Ishikawa (cell line): ENCODE data around the gene MYO16.

Experiments
- CEBPB ChIP-seq: IDR thresholded peaks from 2 replicates; pipeline ENCODE4 v1.6.1; 2012
- CREB1 ChIP-seq: IDR thresholded peaks from 2 replicates; pipeline ENCODE4 v1.6.1; 2012; ENCODE audit warnings: low read depth
- EGR1 ChIP-seq: IDR thresholded peaks from 2 replicates; pipeline ENCODE4 v1.6.1; 2012
- EP300 ChIP-seq: IDR thresholded peaks from 2 replicates; pipeline ENCODE4 v1.6.1; 2012; ENCODE audit warnings: borderline replicate concordance
- FOXM1 ChIP-seq: IDR thresholded peaks from 2 replicates; pipeline ENCODE4 v1.6.1; 2012; ENCODE audit warnings: low read depth, borderline replicate concordance
- NFIC ChIP-seq: IDR thresholded peaks from 2 replicates; pipeline ENCODE4 v1.6.1; 2012
- RAD21 ChIP-seq: IDR thresholded peaks from 2 replicates; pipeline ENCODE4 v1.6.1; 2012; ENCODE audit warnings: low read depth
- TAF1 ChIP-seq: IDR thresholded peaks from 2 replicates; pipeline ENCODE4 v1.6.1; 2012; ENCODE audit warnings: low read depth, mild to moderate bottlenecking
- TCF12 ChIP-seq: IDR thresholded peaks from 2 replicates; pipeline ENCODE4 v1.6.1; 2012; ENCODE audit warnings: low read depth
- TEAD4 ChIP-seq: IDR thresholded peaks from 2 replicates; pipeline ENCODE4 v1.6.1; 2012
- YY1 ChIP-seq: IDR thresholded peaks from 2 replicates; pipeline ENCODE4 v1.6.1; 2012; ENCODE audit warnings: low read depth
- ZBTB7A ChIP-seq: IDR thresholded peaks from 2 replicates; pipeline ENCODE4 v1.6.1; 2012; ENCODE audit warnings: low read depth
- TF ChIP-seq, protein P1 (sequence below): IDR thresholded peaks from 2 replicates; pipeline ENCODE4 v1.6.1; 2012
- TF ChIP-seq, protein P2 (sequence below): IDR thresholded peaks from 2 replicates; pipeline ENCODE4 v1.6.1; 2012; ENCODE audit warnings: low read depth, mild to moderate bottlenecking
- TF ChIP-seq, protein P3 (sequence below): IDR thresholded peaks from 2 replicates; pipeline ENCODE4 v1.6.1; 2012

MYO16 gene

DNA sequence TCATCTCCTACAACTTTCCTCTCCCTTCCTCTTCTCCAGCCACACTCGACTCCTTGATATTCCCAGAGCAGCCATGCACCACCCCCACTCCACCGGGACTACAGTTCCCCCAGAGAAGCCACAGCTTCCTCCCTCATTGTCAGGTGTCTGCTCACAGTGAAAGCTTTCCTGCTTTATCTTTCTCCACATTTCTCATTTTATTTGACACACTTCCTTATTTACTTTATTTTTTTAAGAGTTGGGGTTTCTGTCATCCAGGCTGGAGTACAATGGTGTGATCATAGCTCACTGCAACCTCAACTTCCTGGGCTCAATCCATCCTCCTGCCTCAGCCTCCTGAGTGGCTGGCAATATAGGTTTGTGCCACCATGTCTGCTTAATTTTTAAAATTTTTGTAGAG lies 464.6 kb downstream of the MYO16 start:
- TF ChIP-seq FOXM1 (no peak), TEAD4 (no peak), TAF1 (no peak), NFIC (no peak), RAD21 (no peak), ZBTB7A (no peak), YY1 (no peak), CREB1 (no peak), EGR1 (no peak), EP300 (no peak), CEBPB (no peak), TCF12 (no peak)
- TF ChIP-seq, protein P1, sequence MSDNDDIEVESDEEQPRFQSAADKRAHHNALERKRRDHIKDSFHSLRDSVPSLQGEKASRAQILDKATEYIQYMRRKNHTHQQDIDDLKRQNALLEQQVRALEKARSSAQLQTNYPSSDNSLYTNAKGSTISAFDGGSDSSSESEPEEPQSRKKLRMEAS, result no peak
- TF ChIP-seq, protein P2, sequence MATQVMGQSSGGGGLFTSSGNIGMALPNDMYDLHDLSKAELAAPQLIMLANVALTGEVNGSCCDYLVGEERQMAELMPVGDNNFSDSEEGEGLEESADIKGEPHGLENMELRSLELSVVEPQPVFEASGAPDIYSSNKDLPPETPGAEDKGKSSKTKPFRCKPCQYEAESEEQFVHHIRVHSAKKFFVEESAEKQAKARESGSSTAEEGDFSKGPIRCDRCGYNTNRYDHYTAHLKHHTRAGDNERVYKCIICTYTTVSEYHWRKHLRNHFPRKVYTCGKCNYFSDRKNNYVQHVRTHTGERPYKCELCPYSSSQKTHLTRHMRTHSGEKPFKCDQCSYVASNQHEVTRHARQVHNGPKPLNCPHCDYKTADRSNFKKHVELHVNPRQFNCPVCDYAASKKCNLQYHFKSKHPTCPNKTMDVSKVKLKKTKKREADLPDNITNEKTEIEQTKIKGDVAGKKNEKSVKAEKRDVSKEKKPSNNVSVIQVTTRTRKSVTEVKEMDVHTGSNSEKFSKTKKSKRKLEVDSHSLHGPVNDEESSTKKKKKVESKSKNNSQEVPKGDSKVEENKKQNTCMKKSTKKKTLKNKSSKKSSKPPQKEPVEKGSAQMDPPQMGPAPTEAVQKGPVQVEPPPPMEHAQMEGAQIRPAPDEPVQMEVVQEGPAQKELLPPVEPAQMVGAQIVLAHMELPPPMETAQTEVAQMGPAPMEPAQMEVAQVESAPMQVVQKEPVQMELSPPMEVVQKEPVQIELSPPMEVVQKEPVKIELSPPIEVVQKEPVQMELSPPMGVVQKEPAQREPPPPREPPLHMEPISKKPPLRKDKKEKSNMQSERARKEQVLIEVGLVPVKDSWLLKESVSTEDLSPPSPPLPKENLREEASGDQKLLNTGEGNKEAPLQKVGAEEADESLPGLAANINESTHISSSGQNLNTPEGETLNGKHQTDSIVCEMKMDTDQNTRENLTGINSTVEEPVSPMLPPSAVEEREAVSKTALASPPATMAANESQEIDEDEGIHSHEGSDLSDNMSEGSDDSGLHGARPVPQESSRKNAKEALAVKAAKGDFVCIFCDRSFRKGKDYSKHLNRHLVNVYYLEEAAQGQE, result no peak
- TF ChIP-seq, protein P3, sequence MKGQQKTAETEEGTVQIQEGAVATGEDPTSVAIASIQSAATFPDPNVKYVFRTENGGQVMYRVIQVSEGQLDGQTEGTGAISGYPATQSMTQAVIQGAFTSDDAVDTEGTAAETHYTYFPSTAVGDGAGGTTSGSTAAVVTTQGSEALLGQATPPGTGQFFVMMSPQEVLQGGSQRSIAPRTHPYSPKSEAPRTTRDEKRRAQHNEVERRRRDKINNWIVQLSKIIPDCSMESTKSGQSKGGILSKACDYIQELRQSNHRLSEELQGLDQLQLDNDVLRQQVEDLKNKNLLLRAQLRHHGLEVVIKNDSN, result no peak

DNA sequence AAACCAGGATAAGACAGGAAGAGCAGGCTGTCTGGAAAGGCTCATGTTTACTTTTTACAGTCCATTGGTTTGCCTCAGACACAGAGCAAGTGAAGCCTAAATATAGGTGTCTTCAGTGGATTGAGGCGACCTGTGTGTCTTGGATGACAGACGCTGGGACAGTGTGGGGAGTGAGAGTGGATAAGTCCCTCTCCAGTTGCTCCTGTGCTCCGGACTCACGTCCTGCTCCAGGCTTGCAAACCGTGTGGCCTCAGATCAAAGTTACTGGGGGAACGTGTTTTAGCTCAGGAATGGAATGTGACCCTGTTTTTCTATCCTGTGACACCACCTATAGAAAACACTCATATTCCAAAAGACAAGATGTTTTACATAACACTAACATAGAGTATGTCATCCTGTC lies 465.7 kb downstream of the MYO16 start:
- TF ChIP-seq, protein P3, result no peak
- TF ChIP-seq CREB1, result no peak

DNA sequence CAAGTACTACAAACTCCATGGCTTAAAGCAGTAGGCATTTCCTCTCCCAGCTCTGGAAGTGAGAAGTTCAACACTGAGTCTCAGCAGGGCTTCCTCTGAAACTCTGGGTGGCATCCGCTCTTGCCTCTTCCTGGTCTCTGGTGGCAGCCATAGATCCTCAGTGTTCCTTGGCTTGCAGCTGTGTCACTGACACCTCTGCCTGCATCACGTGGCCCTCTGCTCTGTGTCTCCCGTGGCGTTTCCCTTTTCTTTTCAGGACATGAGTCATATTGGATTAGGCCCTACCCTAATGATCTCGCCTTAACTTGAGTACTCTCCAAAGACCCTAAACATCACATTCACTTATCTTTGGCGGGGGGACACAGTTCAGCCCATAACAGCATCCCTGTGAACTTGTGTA lies 466.7 kb downstream of the MYO16 start:
- no peak for TF ChIP-seq FOXM1
- TF ChIP-seq NFIC, result no peak
- no peak for TF ChIP-seq EGR1
- no peak for TF ChIP-seq TCF12
- TF ChIP-seq, protein P3, result peak; percentile 46
- TF ChIP-seq RAD21, result no peak
- no peak for TF ChIP-seq TAF1
- no peak for TF ChIP-seq YY1
- TF ChIP-seq, protein P2, result no peak

DNA sequence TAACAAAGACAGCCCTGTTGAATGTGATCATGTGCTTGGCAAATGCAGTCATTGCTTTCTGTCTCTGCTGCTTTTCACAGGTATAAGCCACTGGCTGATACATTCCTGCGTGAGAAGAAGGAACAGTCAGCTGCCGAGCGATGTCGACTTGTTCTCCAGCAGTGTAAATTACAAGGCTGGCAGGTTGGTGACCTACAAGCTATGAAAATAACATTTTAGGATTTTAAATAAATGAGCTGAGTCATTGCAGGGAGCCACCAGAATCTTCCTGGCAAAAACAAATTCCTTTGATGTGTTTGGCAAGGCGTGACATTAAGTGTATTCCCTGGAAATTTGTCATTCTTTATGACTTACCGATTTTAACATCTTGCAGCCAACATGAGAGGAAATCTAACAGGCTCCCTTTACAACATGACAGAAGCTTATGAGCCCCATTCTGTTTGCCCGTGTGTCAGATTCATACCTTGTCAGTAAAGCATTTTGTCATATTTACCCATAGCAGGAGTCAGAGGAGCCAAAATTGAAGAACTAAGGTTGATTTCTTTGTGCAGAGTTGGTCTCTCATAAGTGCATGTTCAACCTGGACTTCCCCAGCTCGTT lies 471.4 kb downstream of the MYO16 start:
- TF ChIP-seq CEBPB, result no peak
- TF ChIP-seq NFIC, result no peak
- no peak; the same call in 1 of the 2 replicates for TF ChIP-seq TCF12
- TF ChIP-seq TEAD4, result peak; percentile 15; the same call in 1 of the 2 replicates
- TF ChIP-seq, protein P3, result peak; percentile 47; the same call in 1 of the 2 replicates

DNA sequence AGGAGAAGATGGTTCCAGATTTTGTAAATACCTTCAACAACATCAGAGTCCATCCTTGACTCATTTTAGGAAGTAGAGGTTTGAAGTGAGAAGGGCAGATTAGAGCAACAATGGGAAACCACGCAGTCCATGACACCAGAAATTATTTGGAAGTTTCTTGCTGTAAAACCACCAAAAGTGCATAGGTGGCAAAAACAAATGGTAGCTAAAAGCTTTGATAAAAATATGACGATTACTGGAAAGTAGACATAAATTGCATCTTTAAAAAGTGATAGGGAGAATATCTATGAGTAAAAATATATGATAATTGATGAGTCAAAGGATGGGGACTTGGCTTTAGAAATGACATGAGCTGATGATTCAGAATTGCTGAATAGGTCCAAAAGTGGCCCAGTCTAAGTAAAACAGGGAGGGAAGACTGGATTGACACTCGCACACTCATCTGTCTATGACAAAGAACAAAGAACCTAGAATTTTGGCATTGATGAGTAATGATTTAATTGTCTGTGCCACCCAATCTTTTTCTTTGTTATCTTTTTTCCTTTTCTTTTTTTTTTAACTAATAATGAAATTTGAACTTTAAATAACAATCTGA lies 472.2 kb downstream of the MYO16 start:
- TF ChIP-seq, protein P3, result no peak
- no peak for TF ChIP-seq CREB1
- no peak for TF ChIP-seq ZBTB7A
- TF ChIP-seq, protein P2, result no peak
- TF ChIP-seq, protein P1, result no peak
- no peak for TF ChIP-seq EGR1
- no peak for TF ChIP-seq TEAD4
- TF ChIP-seq EP300, result no peak
- TF ChIP-seq CEBPB, result no peak
- TF ChIP-seq NFIC, result no peak
- TF ChIP-seq YY1, result no peak
- no peak for TF ChIP-seq TCF12
- no peak for TF ChIP-seq RAD21
- TF ChIP-seq FOXM1, result no peak
- TF ChIP-seq TAF1, result no peak
